Measurements from ENCODE around the gene FAP.

GRCh38 chr2:162212366-162212765, 30.9 kb downstream of the FAP start:
- TF ChIP-seq POLR2A (IDR thresholded peaks at IDR 0.05) (no peak), CTCF (IDR thresholded peaks at IDR 0.05) (no peak), POLR2AphosphoS5 (IDR thresholded peaks at IDR 0.05) (no peak)
